Nephron (organoid): ENCODE results near the gene PAM.

ENCODE experiments used
- H3K27ac Mint-ChIP-seq, 3 experiments: 2 replicates each; pipeline ENCODE4 v1.8.0; 2020; ENCODE audit warnings: mixed read lengths in 3 of 3, mild to moderate bottlenecking in 2 of 3, moderate library complexity in 1 of 3
- H3K27me3 Mint-ChIP-seq: 2 replicates; pipeline ENCODE4 v1.8.0; 2021; ENCODE audit warnings: low read depth, mild to moderate bottlenecking, moderate library complexity, mixed read lengths
- H3K36me3 Mint-ChIP-seq: 2 replicates; pipeline ENCODE4 v1.8.0; 2020; ENCODE audit warnings: low read depth, mixed read lengths
- H3K4me1 Mint-ChIP-seq: 2 replicates; pipeline ENCODE4 v1.8.0; 2020; ENCODE audit warnings: mixed read lengths
- H3K4me3 Mint-ChIP-seq, 3 experiments: 2 replicates each; pipeline ENCODE4 v1.8.0; 2020; ENCODE audit warnings: mild to moderate bottlenecking in 3 of 3, mixed read lengths in 3 of 3, moderate library complexity in 2 of 3
- H3K9me3 Mint-ChIP-seq: 2 replicates; pipeline ENCODE4 v1.8.0; 2020; ENCODE audit warnings: mixed read lengths
- TF ChIP-seq, protein P1 (sequence below), 3 experiments: fragments of 200-600 bp; sonication (generic); IDR thresholded peaks; one replicate each; pipeline ENCODE4 v1.5.0; 2021; ENCODE audit warnings: antibody characterized with exemption in 3 of 3; ENCODE audit not compliant: unreplicated experiment in 3 of 3

PAM gene

DNA sequence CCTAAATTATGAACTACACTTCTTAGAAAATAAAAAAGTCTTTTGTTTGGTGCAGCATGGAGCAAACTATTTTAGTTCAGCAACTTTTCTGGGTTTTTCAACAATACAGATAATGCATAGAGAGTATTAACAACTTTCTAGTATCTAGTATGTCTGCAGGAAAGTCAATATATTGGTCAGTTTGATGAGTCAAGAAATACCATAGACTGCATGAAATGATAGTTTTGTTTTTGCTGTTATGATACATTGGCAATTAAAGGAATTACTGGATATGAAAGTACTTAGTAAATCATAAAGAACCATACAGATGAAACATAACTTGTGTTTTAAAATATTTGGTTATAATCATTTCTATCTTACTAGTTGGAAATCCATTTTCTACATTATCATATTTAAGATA, 191.3 kb downstream of the PAM start:
- Mint-ChIP-seq H3K27ac (no peak overlapping the region), H3K4me1 (peaks cover 8% of the 10 kb centered on the region), H3K9me3 (no peaks in the 10 kb centered on the region), H3K4me3 (no peak overlapping the region), H3K36me3 (peaks cover 20% of the 10 kb centered on the region), H3K27me3 (no peaks in the 10 kb centered on the region)
- TF ChIP-seq, protein P1, sequence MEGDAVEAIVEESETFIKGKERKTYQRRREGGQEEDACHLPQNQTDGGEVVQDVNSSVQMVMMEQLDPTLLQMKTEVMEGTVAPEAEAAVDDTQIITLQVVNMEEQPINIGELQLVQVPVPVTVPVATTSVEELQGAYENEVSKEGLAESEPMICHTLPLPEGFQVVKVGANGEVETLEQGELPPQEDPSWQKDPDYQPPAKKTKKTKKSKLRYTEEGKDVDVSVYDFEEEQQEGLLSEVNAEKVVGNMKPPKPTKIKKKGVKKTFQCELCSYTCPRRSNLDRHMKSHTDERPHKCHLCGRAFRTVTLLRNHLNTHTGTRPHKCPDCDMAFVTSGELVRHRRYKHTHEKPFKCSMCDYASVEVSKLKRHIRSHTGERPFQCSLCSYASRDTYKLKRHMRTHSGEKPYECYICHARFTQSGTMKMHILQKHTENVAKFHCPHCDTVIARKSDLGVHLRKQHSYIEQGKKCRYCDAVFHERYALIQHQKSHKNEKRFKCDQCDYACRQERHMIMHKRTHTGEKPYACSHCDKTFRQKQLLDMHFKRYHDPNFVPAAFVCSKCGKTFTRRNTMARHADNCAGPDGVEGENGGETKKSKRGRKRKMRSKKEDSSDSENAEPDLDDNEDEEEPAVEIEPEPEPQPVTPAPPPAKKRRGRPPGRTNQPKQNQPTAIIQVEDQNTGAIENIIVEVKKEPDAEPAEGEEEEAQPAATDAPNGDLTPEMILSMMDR (IDR thresholded peaks at IDR 0.05; ENCODE audit: unreplicated experiment in 3 of 3): no peak

GRCh38 chr5:102946971-102947370, 191.9 kb downstream of the PAM start:
- H3K36me3 Mint-ChIP-seq: peaks cover 26% of the 10 kb centered on the region
- TF ChIP-seq, protein P1 (IDR thresholded peaks at IDR 0.05; ENCODE audit: unreplicated experiment in 3 of 3): no peak
- H3K27ac Mint-ChIP-seq: no peak overlapping the region
- H3K27me3 Mint-ChIP-seq: no peaks in the 10 kb centered on the region
- peaks cover 8% of the 10 kb centered on the region for H3K4me1 Mint-ChIP-seq
- no peak overlapping the region for H3K4me3 Mint-ChIP-seq
- H3K9me3 Mint-ChIP-seq: no peaks in the 10 kb centered on the region

GRCh38 chr5:102955488-102955887, 200.4 kb downstream of the PAM start:
- Mint-ChIP-seq H3K9me3 (no peaks in the 10 kb centered on the region), H3K4me3 (no peak overlapping the region), H3K27me3 (no peaks in the 10 kb centered on the region), H3K4me1 (peaks cover 18% of the 10 kb centered on the region), H3K27ac (no peak overlapping the region), H3K36me3 (peaks cover 30% of the 10 kb centered on the region)
- TF ChIP-seq, protein P1 (IDR thresholded peaks at IDR 0.05; ENCODE audit: unreplicated experiment in 3 of 3): no peak

DNA sequence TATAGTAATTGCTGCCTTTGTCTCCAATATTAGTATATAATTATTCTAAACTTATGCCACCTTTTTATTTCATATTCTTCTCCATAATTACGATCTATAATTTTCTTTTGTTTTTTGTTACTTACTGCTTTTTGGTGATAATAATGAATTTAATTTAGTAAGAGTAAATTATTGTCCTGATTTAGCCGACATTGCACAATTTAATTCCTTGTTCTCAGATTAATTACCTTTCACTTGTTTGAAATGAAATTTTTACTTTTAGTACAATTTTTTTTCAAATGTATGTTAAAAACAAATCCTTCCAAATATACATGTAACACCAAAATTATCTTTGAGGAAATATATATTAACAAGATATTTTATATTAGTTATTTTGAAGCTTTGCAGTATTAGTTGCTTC, 201.5 kb downstream of the PAM start:
- TF ChIP-seq, protein P1 (IDR thresholded peaks at IDR 0.05; ENCODE audit: unreplicated experiment in 3 of 3): no peak
- H3K36me3 Mint-ChIP-seq: peaks cover 22% of the 10 kb centered on the region
- no peaks in the 10 kb centered on the region for H3K27me3 Mint-ChIP-seq
- no peaks in the 10 kb centered on the region for H3K9me3 Mint-ChIP-seq
- no peak overlapping the region for H3K4me3 Mint-ChIP-seq
- peaks cover 18% of the 10 kb centered on the region for H3K4me1 Mint-ChIP-seq
- no peak overlapping the region for H3K27ac Mint-ChIP-seq

GRCh38 chr5:102957141-102957540, 202.0 kb downstream of the PAM start:
- Mint-ChIP-seq H3K9me3 (no peaks in the 10 kb centered on the region), H3K4me1 (peaks cover 18% of the 10 kb centered on the region), H3K4me3 (no peak overlapping the region), H3K27ac (no peak overlapping the region), H3K27me3 (no peaks in the 10 kb centered on the region), H3K36me3 (peaks cover 17% of the 10 kb centered on the region)
- TF ChIP-seq, protein P1 (IDR thresholded peaks at IDR 0.05; ENCODE audit: unreplicated experiment in 3 of 3): no peak

- TF ChIP-seq, protein P1 (IDR thresholded peaks at IDR 0.05; ENCODE audit: unreplicated experiment in 3 of 3): no peak
- Mint-ChIP-seq H3K4me3 (no peak overlapping the region), H3K27ac (peak overlapping the region in 1 of 3 experiments; percentile 22)
Measured at GRCh38 chr5:102958481-102959011, 203.4 kb downstream of the PAM start.

More at GRCh38 chr5:102958481-102959011, 203.4 kb downstream of the PAM start:
- Mint-ChIP-seq H3K36me3 (peaks cover 12% of the 10 kb centered on the region), H3K27me3 (no peaks in the 10 kb centered on the region), H3K4me1 (peaks cover 13% of the 10 kb centered on the region), H3K9me3 (no peaks in the 10 kb centered on the region)
